Smooth muscle cell (in vitro differentiated cells): ENCODE measurements around the gene EIF4EBP2. TPM values are rescaled to one million over a fixed set of nuclear protein-coding genes. Genes with fewer than 3 reads are reported as not detected.

Experiments
- DNase-seq: peaks from one replicate; lab custom pipeline; 2025; ENCODE audit not compliant: unreplicated experiment; lab: John Stamatoyannopoulos, UW
- H2AFZ ChIP-seq: fragments of 200-600 bp; sonication (generic); 2 replicates; pipeline ENCODE4 v1.6.0; 2016; ENCODE audit warnings: antibody characterized with exemption, low read depth, mild to moderate bottlenecking
- H3F3A ChIP-seq: fragments of 200-600 bp; sonication (generic); 2 replicates; pipeline ENCODE4 v1.6.0; 2017; ENCODE audit warnings: antibody characterized with exemption, low read depth
- H3K27ac ChIP-seq: fragments of 200-600 bp; sonication (generic); 2 replicates; pipeline ENCODE4 v1.5.1; 2016; ENCODE audit warnings: low read depth, mild to moderate bottlenecking
- H3K27me3 ChIP-seq: fragments of 200-600 bp; sonication (generic); 2 replicates; pipeline ENCODE4 v1.6.1; 2016; ENCODE audit warnings: low read depth, mild to moderate bottlenecking
- H3K36me3 ChIP-seq: fragments of 200-600 bp; sonication (generic); 2 replicates; pipeline ENCODE4 v1.5.1; 2016; ENCODE audit warnings: low read depth
- H3K4me1 ChIP-seq: fragments of 200-600 bp; sonication (generic); 2 replicates; pipeline ENCODE4 v1.5.1; 2016; ENCODE audit warnings: low read depth
- H3K4me2 ChIP-seq: fragments of 200-600 bp; sonication (generic); 2 replicates; pipeline ENCODE4 v1.6.0; 2016; ENCODE audit warnings: mild to moderate bottlenecking
- H3K4me3 ChIP-seq: fragments of 200-600 bp; sonication (generic); 2 replicates; pipeline ENCODE4 v1.5.1; 2016; ENCODE audit warnings: mild to moderate bottlenecking
- H3K79me2 ChIP-seq: fragments of 200-600 bp; sonication (generic); 2 replicates; pipeline ENCODE4 v1.6.0; 2016; ENCODE audit warnings: low read depth, mild to moderate bottlenecking
- H3K9ac ChIP-seq: fragments of 200-600 bp; sonication (generic); 2 replicates; pipeline ENCODE4 v1.6.0; 2016; ENCODE audit warnings: low read depth
- H3K9me3 ChIP-seq: fragments of 200-600 bp; sonication (generic); replicated peaks from 2 replicates; pipeline ENCODE4 v1.5.1; 2016; ENCODE audit warnings: low read depth
- H4K20me1 ChIP-seq: fragments of 200-600 bp; sonication (generic); 2 replicates; pipeline ENCODE4 v1.6.0; 2016; ENCODE audit warnings: low read depth
- WGBS: methylation state at CpG from one replicate; pipeline ENCODE4 v1.1.7; 2016; ENCODE audit warnings: low lambda C conversion rate; 5-methylcytosine and 5-hydroxymethylcytosine counted together
- polyA plus RNA-seq: library from polyadenylated mRNA; unstranded; fragments of >200 nt; fragmentation: Nextera tagmentation; extraction: Ambion mirVana; gene quantifications from 2 replicates; pipeline ENCODE4 v1.2.1, GENCODE V29; 2016
- total RNA-seq: library from RNA; depleted of rRNA; stranded (reverse); fragments of >200 nt; gene quantifications from 2 replicates; pipeline ENCODE4 v1.2.3, GENCODE V29; 2014
- TF ChIP-seq, protein P1 (sequence below): fragments of 200-600 bp; sonication (generic); IDR thresholded peaks from 2 replicates; pipeline ENCODE4 v1.5.1; 2017; ENCODE audit warnings: borderline replicate concordance, mild to moderate bottlenecking, antibody characterized with exemption; ENCODE audit not compliant: insufficient read depth, poor library complexity, severe bottlenecking

The EIF4EBP2 gene
- total and polyA plus RNA-seq, 2 experiments from 2014 or later: 35.9 to 43.9 TPM

DNA sequence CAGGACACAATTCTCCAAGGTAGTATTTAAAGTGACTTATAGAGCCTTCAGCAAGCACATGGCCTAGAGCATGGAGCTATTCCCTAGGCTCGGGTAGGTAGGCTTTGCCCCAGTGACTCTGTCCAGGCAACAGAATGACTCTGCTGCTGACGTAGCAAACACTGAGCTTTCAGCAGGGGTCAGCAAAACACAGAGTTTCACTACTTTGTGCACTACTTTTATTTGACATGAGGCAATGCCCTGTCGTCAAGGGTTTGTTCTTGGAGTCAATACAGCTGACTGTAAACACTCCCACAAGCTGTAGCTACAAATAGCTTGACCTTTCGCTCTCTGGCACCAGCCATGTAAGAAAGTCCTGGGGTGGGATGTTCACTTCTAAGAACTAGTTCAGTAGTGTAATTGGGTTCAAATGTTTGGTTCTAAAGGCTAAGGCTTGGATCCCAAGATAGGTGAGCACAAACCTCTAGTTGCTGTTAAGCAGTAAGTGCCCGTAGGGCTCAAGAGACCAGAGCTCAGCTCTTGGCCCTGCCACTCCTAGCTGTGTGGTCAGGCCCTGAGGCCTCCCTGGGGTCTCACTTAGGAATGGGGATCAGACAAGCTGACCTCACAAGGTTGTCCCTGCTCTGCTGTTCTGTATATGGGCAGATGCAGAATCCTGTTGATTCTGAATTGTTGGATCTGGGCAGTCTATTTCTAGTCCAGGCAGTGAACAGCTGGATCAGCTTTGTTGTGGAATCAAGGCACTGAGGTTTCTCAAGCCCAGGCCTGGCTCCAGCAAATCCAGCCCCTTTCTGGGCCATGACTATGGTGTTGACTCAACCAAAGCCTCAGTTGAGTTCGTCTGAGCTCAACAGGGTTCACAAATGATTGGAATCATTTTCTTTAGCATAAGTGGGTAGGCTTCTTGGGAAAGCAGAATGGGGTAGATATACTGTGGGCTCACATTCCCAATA lies 26.8 kb downstream of the EIF4EBP2 start:
- peaks cover 39% of the 10 kb centered on the region for H4K20me1 ChIP-seq
- DNase-seq: no peak
- no peak overlapping the region for H3K9ac ChIP-seq
- peak overlapping the region; percentile 34 for H3K27ac ChIP-seq
- WGBS: 53% methylated on average over 6 of the region's 6 CpGs
- H3K4me2 ChIP-seq: no peak overlapping the region
- H3K4me3 ChIP-seq: no peak overlapping the region
- no peaks in the 10 kb centered on the region for H3K36me3 ChIP-seq
- TF ChIP-seq, protein P1, sequence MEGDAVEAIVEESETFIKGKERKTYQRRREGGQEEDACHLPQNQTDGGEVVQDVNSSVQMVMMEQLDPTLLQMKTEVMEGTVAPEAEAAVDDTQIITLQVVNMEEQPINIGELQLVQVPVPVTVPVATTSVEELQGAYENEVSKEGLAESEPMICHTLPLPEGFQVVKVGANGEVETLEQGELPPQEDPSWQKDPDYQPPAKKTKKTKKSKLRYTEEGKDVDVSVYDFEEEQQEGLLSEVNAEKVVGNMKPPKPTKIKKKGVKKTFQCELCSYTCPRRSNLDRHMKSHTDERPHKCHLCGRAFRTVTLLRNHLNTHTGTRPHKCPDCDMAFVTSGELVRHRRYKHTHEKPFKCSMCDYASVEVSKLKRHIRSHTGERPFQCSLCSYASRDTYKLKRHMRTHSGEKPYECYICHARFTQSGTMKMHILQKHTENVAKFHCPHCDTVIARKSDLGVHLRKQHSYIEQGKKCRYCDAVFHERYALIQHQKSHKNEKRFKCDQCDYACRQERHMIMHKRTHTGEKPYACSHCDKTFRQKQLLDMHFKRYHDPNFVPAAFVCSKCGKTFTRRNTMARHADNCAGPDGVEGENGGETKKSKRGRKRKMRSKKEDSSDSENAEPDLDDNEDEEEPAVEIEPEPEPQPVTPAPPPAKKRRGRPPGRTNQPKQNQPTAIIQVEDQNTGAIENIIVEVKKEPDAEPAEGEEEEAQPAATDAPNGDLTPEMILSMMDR: no peak
- no peak overlapping the region for H2AFZ ChIP-seq
- H3K27me3 ChIP-seq: no peaks in the 10 kb centered on the region
- H3K9me3 ChIP-seq: no peaks in the 10 kb centered on the region
- no peaks in the 10 kb centered on the region for H3F3A ChIP-seq
- H3K79me2 ChIP-seq: no peaks in the 10 kb centered on the region
- no peaks in the 10 kb centered on the region for H3K4me1 ChIP-seq

DNA sequence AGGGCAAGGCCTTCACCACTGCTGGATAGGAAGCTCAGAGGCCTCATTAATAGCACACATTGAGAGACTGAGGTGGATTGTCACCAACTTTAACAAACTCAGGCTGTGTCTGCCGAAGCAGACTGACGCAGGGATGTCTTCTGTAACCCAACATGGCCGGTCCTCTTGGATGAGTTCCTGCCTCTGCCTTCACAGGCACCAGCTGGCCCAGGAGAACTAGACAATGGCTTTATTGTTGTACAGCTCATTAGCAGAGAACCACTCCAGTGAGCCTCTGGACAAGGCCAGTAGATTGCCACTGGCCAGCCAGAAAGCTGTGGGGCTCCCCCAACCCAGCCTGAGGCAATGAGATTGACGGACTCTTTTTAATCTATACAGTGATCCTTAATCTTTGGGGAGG lies 28.2 kb downstream of the EIF4EBP2 start:
- H3K4me1 ChIP-seq: no peaks in the 10 kb centered on the region
- no peak overlapping the region for H3K9ac ChIP-seq
- no peak overlapping the region for H3K4me3 ChIP-seq
- 84% methylated on average over 4 of the region's 4 CpGs for WGBS
- H3K36me3 ChIP-seq: no peaks in the 10 kb centered on the region
- no peak overlapping the region for H3K27ac ChIP-seq
- H4K20me1 ChIP-seq: peaks cover 26% of the 10 kb centered on the region
- H3K79me2 ChIP-seq: no peaks in the 10 kb centered on the region
- TF ChIP-seq, protein P1: no peak
- no peak overlapping the region for H2AFZ ChIP-seq
- no peaks in the 10 kb centered on the region for H3F3A ChIP-seq
- H3K4me2 ChIP-seq: no peak overlapping the region
- peaks cover 3% of the 10 kb centered on the region for H3K27me3 ChIP-seq
- no peak for DNase-seq
- no peaks in the 10 kb centered on the region for H3K9me3 ChIP-seq

DNA sequence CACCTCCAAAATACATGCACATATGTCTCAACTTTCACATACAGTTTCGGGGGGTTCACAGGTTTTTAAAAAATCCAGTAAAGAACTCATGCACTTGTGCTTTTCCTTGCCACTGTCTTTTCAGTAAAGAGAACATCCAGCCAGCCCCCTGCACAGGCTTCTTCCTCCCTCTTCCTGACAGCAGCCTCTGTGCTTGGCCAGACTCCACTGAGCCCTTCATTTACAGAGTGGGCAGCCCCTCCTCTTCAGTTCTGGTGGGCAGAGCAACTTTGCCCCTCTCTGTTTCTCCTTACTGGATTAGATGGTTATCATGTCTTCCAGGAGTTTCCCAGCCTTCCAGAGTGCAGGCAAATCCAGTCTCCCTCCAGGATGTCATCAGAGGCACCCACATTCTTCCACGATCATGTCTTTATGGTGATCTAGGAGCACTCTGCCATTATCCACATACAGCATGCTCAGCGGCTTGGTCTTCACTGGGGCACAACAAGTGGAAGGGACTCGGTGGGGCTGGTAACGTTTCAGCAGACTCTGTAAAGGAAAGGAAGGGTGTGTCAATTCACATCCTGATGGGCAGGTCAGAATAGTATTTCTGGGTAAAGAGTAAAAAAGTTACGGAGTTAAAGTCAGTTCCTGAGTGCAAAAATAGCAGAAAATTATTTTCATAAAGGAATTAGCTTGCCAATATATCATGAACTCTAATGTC lies 28.8 kb downstream of the EIF4EBP2 start:
- Histone ChIP-seq H4K20me1 (peaks cover 20% of the 10 kb centered on the region), H3K79me2 (no peaks in the 10 kb centered on the region), H3K4me3 (no peak overlapping the region), H3K9ac (no peak overlapping the region), H3K27ac (no peak overlapping the region), H3K36me3 (no peaks in the 10 kb centered on the region), H3K4me1 (no peaks in the 10 kb centered on the region), H3K4me2 (no peak overlapping the region), H3F3A (no peaks in the 10 kb centered on the region), H2AFZ (no peak overlapping the region), H3K9me3 (no peaks in the 10 kb centered on the region), H3K27me3 (peaks cover 9% of the 10 kb centered on the region)
- DNase-seq: no peak
- TF ChIP-seq, protein P1: no peak
- WGBS: 95% methylated on average over 6 of the region's 6 CpGs
